HG03139 (cell line): Measurements from ENCODE around the gene MST1R.

Source experiments
- ATAC-seq: cut with Tn5 transposase; IDR thresholded peaks from one replicate; pipeline ENCODE4 v1.9.1; 2021; ENCODE audit not compliant: unreplicated experiment

Gene MST1R

GRCh38 chr3:49841806-49842205, 61.9 kb downstream of the MST1R start:
- no peak for ATAC-seq

- no peak for ATAC-seq
Measured at GRCh38 chr3:49841126-49841696, 62.5 kb downstream of the MST1R start.

DNA sequence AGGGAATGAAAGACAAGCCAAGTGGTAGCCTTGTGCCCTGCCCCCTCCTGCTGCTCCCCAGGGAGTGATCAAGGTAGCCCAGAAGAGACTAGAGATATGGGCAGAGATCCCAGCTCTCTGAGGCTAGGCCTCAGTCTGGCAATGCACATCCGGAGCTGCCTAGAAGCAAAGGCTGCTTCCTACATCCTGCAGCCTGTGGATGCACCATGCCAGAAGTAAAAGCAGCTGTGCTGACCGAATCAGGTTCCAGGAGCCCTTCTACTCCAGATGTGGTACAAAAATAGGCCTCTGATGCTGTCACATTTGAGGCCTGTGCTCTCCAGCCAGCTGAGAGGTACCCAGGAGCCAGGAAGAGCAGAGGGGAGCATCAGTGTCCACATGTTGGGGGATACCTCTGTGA, 63.3 kb downstream of the MST1R start:
- ATAC-seq, result no peak

DNA sequence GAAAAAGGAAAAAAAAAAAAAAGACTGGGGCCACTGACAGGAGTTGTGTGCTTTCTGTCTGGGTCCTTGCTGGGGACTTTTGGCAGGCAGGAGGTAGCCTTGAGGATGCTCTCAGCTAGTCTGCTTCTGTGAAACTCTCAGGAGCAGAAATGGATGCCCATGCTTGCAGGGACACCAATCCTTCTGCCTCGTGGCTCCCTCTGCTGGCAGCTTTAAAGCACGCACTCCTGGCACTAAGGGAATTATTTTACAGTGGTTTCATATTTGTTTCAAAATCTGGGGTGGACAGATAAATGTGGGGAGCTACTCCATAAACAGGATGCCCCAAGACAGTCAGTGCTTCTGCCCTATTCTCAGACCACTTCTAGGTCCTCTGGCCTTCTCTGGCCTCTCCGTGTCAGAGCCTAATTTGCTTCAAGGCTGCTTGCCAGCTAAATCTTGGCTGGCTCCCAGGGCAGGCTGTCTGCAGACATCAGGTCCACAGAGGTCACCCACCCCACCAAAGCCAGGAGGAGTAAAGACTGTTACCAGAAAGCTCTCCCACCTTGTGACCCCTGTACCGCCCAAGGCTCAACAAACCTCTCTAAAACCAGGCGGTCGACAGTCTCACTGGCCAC, 64.4 kb downstream of the MST1R start:
- no peak for ATAC-seq
